Measurements from ENCODE around the gene UNC13D. TPM values are rescaled to one million over a fixed set of nuclear protein-coding genes. Genes with fewer than 3 reads are reported as not detected.

The UNC13D gene
- 5.0 TPM for total RNA-seq

DNA sequence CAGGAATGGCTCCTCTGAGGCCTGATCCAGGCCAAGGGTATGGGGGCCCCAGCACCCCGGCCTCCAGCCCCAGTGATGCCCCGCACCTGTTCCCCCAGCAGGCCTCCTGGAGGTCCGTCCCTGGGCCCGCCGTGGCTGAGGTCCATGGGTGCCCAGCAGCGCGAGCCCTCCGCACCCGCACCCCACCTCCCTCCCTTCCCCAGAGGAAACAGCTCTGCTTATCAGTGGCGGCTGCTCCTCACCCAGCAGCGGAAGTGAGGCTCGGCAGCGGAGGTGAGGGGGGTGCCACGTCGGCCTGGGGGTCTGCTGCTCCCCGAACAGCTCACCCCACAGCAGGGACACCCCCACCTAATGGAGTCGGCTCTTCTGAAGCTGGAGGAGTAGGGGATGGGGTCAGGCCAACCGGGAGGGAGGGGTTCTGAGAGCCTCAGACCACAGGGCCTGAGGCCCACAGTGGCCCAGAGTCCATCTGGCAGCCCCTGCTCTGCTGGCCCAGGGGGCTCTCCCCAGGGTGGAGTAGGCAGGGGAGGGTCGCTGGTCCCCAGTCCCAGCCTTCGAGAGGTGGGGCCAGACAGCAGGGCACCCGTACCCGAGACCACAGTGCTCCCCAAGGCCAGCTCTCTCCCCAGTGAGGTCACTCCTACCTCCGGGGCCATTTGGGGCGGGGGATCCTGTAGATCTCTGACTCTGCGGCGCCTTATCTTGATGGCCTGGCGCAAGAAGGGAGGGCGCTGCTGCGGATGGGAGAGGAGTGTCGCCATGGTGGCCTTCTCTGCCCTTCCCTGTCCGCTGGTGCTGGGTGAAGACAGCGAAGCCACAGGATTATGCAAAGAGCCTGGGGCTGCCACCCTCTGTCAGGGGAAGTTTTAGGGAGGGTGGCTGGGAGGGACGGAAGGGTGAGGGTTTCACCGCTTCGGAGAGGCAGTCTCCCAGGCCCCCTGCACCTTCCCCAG is at the start of gene UNC13D:
Gene UNC13D (minus strand): TSS at position 828 of the 953 bp plus-strand sequence. CDS start 67 bp downstream, at position 761.

DNA sequence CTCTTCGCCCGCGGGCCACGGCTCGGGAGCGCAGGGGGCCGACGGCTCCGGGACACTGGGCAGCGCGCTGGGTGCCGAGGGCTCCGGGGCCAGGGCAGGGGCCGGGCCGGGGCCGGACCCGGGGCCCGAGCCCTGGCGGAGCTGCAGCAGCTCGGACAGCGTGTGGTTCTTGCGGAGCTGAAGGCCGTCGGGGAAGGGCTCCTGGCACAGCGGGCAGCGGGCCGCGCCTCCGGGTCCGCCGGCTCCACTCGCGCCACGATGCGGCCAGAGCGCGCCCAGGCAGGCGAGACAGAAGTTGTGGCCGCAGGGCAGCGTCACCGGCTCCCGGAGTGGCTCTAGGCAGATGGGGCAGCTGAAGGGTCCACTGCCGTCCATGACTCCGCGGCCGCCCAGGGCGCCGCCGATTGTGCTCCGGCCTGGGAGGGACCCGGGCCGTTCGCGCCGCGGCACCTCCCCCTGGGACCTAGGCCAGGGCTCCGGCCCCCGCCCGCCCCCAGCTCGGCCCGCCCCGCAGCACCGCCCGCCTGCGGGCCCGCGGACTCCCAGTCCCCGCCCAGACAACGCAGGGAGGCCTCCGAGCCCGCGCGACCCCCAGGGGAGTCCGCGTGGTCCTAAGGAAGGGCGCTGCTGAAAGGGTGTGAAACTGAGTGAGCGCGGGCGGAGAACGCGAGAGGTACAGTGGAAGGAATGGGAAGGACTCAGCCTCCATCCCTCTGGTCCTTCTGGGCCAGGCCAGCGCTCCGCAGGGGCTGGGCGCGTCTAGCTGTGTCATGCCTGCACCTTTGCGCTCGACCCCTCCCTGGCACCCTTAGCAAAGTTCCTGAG is 34.2 kb upstream of the UNC13D start, which contains the start of gene TRIM47:
Gene TRIM47 (minus strand): TSS at position 408 of the 825 bp plus-strand sequence. CDS start 33 bp downstream, at position 375.

DNA sequence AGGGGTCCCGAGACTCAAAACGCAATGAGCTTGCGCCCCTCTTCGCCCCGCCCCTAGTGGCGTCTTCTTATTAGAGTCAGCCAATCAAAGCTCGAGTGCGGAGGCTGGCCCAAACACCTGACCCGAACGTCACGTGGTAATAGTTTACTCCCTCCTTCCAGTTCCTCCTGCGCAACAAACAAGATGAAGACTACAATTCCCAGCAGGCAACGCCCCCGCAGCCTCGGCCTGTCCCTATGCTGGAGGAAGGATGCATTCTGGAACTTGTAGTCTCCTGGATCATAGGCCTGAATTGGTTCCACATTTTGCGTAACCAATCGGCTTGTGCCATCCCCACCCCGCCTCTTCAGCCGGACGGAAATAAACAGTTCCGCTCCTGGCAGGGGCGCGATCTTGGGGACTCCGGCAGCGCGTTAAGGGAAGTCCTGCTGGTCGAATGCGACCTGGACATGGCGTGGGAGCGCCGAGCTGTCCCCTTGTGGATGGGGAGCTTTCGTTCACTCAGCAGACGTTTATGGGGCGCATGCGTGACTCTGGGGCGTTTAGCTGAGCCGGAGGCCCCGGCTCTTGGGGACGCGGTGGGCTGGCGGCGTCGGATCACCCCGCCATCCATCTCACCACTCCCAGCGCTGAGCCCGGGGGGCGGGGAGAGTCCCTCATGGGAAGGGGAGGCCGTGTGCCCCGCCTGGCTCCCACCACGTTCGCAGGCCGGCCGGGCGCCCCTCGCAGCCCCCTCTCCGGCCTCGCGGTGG is 11.3 kb upstream of the UNC13D start, which contains the start of gene WBP2:
Gene WBP2 (minus strand): TSS at position 26 of the 752 bp plus-strand sequence. CDS start 38 bp downstream, outside the sequence.

DNA sequence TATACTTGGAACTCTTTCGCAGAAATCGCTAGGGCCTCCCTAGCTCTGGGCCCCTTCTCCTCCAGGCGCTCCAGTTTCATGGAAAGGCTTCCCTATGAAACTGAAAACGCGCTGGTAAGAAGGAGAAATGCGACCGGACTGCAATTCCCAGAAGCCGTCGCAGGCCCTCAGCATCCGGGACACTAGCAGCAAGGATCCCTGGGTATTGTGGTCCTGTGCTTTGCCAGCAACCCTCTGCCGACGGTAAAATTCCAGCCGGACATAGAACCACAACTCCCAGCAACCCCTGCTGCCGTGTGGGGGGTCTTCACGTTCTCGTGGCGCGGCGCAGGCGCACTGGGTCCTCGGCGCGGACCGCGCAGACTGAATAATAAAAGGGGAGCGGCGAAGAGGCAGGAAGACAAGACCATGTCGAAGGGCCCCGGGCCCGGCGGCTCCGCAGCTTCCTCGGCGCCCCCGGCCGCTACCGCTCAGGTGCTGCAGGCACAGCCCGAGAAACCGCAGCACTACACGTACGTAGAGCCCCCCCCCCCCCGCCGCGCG is 59.7 kb downstream of the UNC13D start, which contains the start of gene UNK:
Gene UNK (plus strand): TSS at position 334 of the 543 bp plus-strand sequence. CDS start 75 bp downstream, at position 409.

Other genes starting within 250 kb of the UNC13D start
- gene SMIM5, start 211.0 kb downstream of the UNC13D start, total RNA-seq: 3.5 TPM
- gene RECQL5, start 177.2 kb downstream of the UNC13D start, total RNA-seq: 32.5 TPM
- 109 TPM for gene SAP30BP, start 177.1 kb downstream of the UNC13D start, total RNA-seq
- 19.5 TPM for gene ITGB4, start 122.9 kb downstream of the UNC13D start, total RNA-seq
- gene GALK1, start 79.2 kb downstream of the UNC13D start, total RNA-seq: 14.5 TPM
- 78.4 TPM for gene UNK, start 59.6 kb downstream of the UNC13D start, total RNA-seq
- 50.5 TPM for gene WBP2, start 10.9 kb upstream of the UNC13D start, total RNA-seq
- 14.9 TPM for gene TRIM47, start 34.2 kb upstream of the UNC13D start, total RNA-seq
- 24.4 TPM for gene TRIM65, start 52.5 kb upstream of the UNC13D start, total RNA-seq
- gene MRPL38, start 60.5 kb upstream of the UNC13D start, total RNA-seq: 45.7 TPM
- gene FBF1, start 96.6 kb upstream of the UNC13D start, total RNA-seq: 19.8 TPM
- gene ACOX1, start 134.8 kb upstream of the UNC13D start, total RNA-seq: 75.3 TPM
- 22.5 TPM for gene TEN1, start 134.8 kb upstream of the UNC13D start, total RNA-seq
- 7.5 TPM for gene CDK3, start 156.5 kb upstream of the UNC13D start, total RNA-seq
- gene EVPL, start 182.9 kb upstream of the UNC13D start, total RNA-seq: 5.5 TPM
- 57.0 TPM for gene SRP68, start 228.1 kb upstream of the UNC13D start, total RNA-seq
- gene GALR2, start 230.4 kb upstream of the UNC13D start, total RNA-seq: not detected
- gene ZACN, start 234.8 kb upstream of the UNC13D start, total RNA-seq: not detected

Data from camera-type eye (tissue), 1 donor.